ENCODE data around the gene IL12RB2. TPM values are rescaled to one million over a fixed set of nuclear protein-coding genes. Genes with fewer than 3 reads are reported as not detected.

IL12RB2 gene
- total and polyA plus RNA-seq, 10 of the 15 experiments (the other 5 are each of a cell fraction or from before 2014, with no cell fraction given) = 0.15 to 1.1 (median 0.54) TPM; not detected in 1

GRCh38 chr1:67372136-67372535 is 64.5 kb downstream of the IL12RB2 start:
- no peak overlapping the region for H3K9ac ChIP-seq (ENCODE audit: control insufficient read depth, insufficient read depth, low read length)
- RAD21 ChIA-PET (ENCODE audit: unreplicated experiment) = no interaction called here
- no peak overlapping the region for H3K4me2 ChIP-seq (ENCODE audit: control insufficient read depth, insufficient read depth)
- H3K27ac ChIP-seq (ENCODE audit: control insufficient read depth, insufficient read depth) = no peak overlapping the region
- no peak for ATAC-seq
- no peaks in the 10 kb centered on the region for H3K79me2 ChIP-seq (ENCODE audit: control insufficient read depth, insufficient read depth, low read length)
- H3K9me3 ChIP-seq (replicated peaks; ENCODE audit: control insufficient read depth, insufficient read depth, low read length) = no peaks in the 10 kb centered on the region
- CTCF ChIA-PET = interaction anchor here (0.6 to 1.4 kb wide), 2 partner anchors 25 to 129 kb away, joined by 3 to 5 read pairs; no protein-coding TSS in a partner anchor
- POLR2A ChIA-PET = no interaction called here
- intact Hi-C loops (cut with micrococcal nuclease; ENCODE audit: unreplicated experiment) = no loop called here
- no peak overlapping the region for H3K4me3 ChIP-seq
- H4K20me1 ChIP-seq (ENCODE audit: control insufficient read depth, insufficient read depth) = no peaks in the 10 kb centered on the region
- H3K36me3 ChIP-seq (ENCODE audit: control insufficient read depth in 2 of 2, insufficient read depth in 2 of 2, low read length in 1 of 2) = no peaks in the 10 kb centered on the region
- SMC1A ChIA-PET (ENCODE audit: uncharacterized antibody, unreplicated experiment) = no interaction called here
- no peak for DNase-seq (ENCODE audit: low read depth, low spot score)
- H2AFZ ChIP-seq (ENCODE audit: control insufficient read depth, low read depth, low read length) = no peak overlapping the region
- in situ Hi-C loops (cut with MboI) = no loop called here
- FAIRE-seq = no peak
- H3K4me1 ChIP-seq (ENCODE audit: control insufficient read depth, insufficient read depth, low read length) = no peaks in the 10 kb centered on the region
- no peaks in the 10 kb centered on the region for H3K27me3 ChIP-seq (replicated peaks in 1 of 2; ENCODE audit: control insufficient read depth in 2 of 2, insufficient read depth in 2 of 2, low read length in 1 of 2)
- 51% methylated on average over 3 of the region's 3 CpGs for WGBS (ENCODE audit: insufficient coverage, insufficient replicate concordance, low lambda C conversion rate, missing lambda C conversion rate)
- BruUV-seq (replicated peaks) = no TSS peak
- no peak for TF ChIP-seq NKRF (conservative IDR thresholded peaks at IDR 0.05)
- TF ChIP-seq CBFB (IDR thresholded peaks at IDR 0.05; ENCODE audit: low read depth) = no peak
- no peak for TF ChIP-seq PKNOX1 (IDR thresholded peaks at IDR 0.05)
- TF ChIP-seq GABPA (IDR thresholded peaks at IDR 0.05; ENCODE audit: low read depth) = no peak
- no peak for TF ChIP-seq NBN (IDR thresholded peaks at IDR 0.05)
- no peak for TF ChIP-seq ZBTB11 (CRISPR knock-in tag; IDR thresholded peaks at IDR 0.05)
- TF ChIP-seq NFXL1 (IDR thresholded peaks at IDR 0.05; ENCODE audit: borderline replicate concordance) = no peak
- no peak for TF ChIP-seq RB1 (IDR thresholded peaks at IDR 0.05; ENCODE audit: borderline replicate concordance)
- no peak for TF ChIP-seq BCL3 (IDR thresholded peaks at IDR 0.05; ENCODE audit: borderline replicate concordance, insufficient read depth, low read depth, low read length, poor library complexity, severe bottlenecking)
- TF ChIP-seq POLR2A (IDR thresholded peaks at IDR 0.05; ENCODE audit: low read depth, low read length) = no peak
- no peak for TF ChIP-seq YBX1 (IDR thresholded peaks at IDR 0.05)
- no peak for TF ChIP-seq ATF3 (IDR thresholded peaks at IDR 0.05; ENCODE audit: borderline replicate concordance, extremely low read depth, low read depth, low read length)
- TF ChIP-seq ZSCAN29 (IDR thresholded peaks at IDR 0.05) = no peak
- TF ChIP-seq USF2 (IDR thresholded peaks at IDR 0.05; ENCODE audit: borderline replicate concordance, low read depth, low read length) = no peak
- no peak for TF ChIP-seq JUND (IDR thresholded peaks at IDR 0.05; ENCODE audit: low read depth, low read length)
- TF ChIP-seq EGR1 (IDR thresholded peaks at IDR 0.05; ENCODE audit: borderline replicate concordance in 1 of 2, low read depth in 2 of 2, low read length in 2 of 2) = no peak
